DMS79 treated with DMSO at 0.1 percent for 48 hours (cell line): ENCODE results near the gene NKAPL.

ENCODE experiments used
- DNase-seq: peaks from one replicate; lab custom pipeline; 2025; lab: John Stamatoyannopoulos, UW

The NKAPL gene

GRCh38 chr6:28245206-28245941 is 13.7 kb upstream of the NKAPL start:
- no peak for DNase-seq

GRCh38 chr6:28248916-28249315 is 10.2 kb upstream of the NKAPL start:
- DNase-seq, result no peak

- DNase-seq, result no peak
Measured at GRCh38 chr6:28250747-28251146, 8.3 kb upstream of the NKAPL start.

- no peak for DNase-seq
Measured at GRCh38 chr6:28251661-28252008, 7.5 kb upstream of the NKAPL start.

- DNase-seq, result peak; percentile 85
Measured at GRCh38 chr6:28252009-28252975, 6.8 kb upstream of the NKAPL start, which contains the start of gene ZKSCAN4. Gene ZKSCAN4, minus strand, starts transcription at chr6:28252269. Its CDS starts 289 bp downstream, at chr6:28251980.

- DNase-seq, result no peak
Measured at GRCh38 chr6:28254121-28254519, 5.0 kb upstream of the NKAPL start.

GRCh38 chr6:28257042-28257441 is 2.1 kb upstream of the NKAPL start:
- DNase-seq, result no peak

- no peak for DNase-seq
Measured at GRCh38 chr6:28263922-28264321, 4.8 kb downstream of the NKAPL start.

- DNase-seq, result no peak
Measured at GRCh38 chr6:28264834-28265401, 5.8 kb downstream of the NKAPL start.

- no peak for DNase-seq
Measured at GRCh38 chr6:28266563-28266961, 7.5 kb downstream of the NKAPL start.

- DNase-seq, result peak; percentile 93
Measured at GRCh38 chr6:28266962-28267694, 8.0 kb downstream of the NKAPL start, which contains the start of gene ZSCAN26. Gene ZSCAN26, plus strand, starts transcription at chr6:28267143. Its CDS starts 4,777 bp downstream, at chr6:28271920.

- no peak for DNase-seq
Measured at GRCh38 chr6:28267695-28268059, 8.6 kb downstream of the NKAPL start.

- no peak for DNase-seq
Measured at GRCh38 chr6:28269492-28269891, 10.4 kb downstream of the NKAPL start.

- no peak for DNase-seq
Measured at GRCh38 chr6:28274888-28275287, 15.8 kb downstream of the NKAPL start.

GRCh38 chr6:28277746-28278145 is 18.6 kb downstream of the NKAPL start:
- DNase-seq, result no peak

GRCh38 chr6:28280595-28281287 is 21.6 kb downstream of the NKAPL start:
- no peak for DNase-seq

- DNase-seq, result peak; percentile 75
Measured at GRCh38 chr6:28281288-28282064, 22.4 kb downstream of the NKAPL start, which contains the start of gene PGBD1. Gene PGBD1, plus strand, starts transcription at chr6:28281572. Its CDS starts 2,242 bp downstream, at chr6:28283814.

GRCh38 chr6:28282926-28283325 is 23.8 kb downstream of the NKAPL start:
- DNase-seq, result no peak

- DNase-seq, result no peak
Measured at GRCh38 chr6:28291573-28291972, 32.5 kb downstream of the NKAPL start.

- DNase-seq, result no peak
Measured at GRCh38 chr6:28295326-28295725, 36.2 kb downstream of the NKAPL start.
